PC-9 (cell line): ENCODE measurements around the gene MRPL40. TPM values are rescaled to one million over a fixed set of nuclear protein-coding genes. Genes with fewer than 3 reads are reported as not detected.

ENCODE experiments used
- BruUV-seq: library from RNA; stranded (reverse); fragments of 400-500 nt; replicated peaks from 2 replicates; lab custom pipeline; 2021; lab: Mats Ljungman, UMichigan
- CTCF ChIA-PET: fragments of 300-600 bp; sonication (Branson Sonifier 250); formaldehyde crosslinking; loops from one replicate; lab custom pipeline; 2022; ENCODE audit warnings: antibody characterized with exemption; lab: Charles Lee
- POLR2A ChIA-PET: fragments of 300-600 bp; sonication (Branson Sonifier 250); formaldehyde crosslinking; loops from one replicate; lab custom pipeline; 2022; ENCODE audit warnings: antibody characterized with exemption; ENCODE audit not compliant: unreplicated experiment; lab: Charles Lee
- DNase-seq, 2 experiments: peaks; one replicate each; pipeline versions ENCODE4 v3.0.0 to v3.0.0-alpha.2; 2015 to 2022; ENCODE audit warnings: mixed read lengths in 1 of 2
- H2AFZ ChIP-seq: fragments of 200-600 bp; sonication (generic); 2 replicates; pipeline ENCODE4 v1.8.1; 2017; ENCODE audit warnings: antibody characterized with exemption
- H3F3A ChIP-seq: fragments of 200-600 bp; sonication (generic); 2 replicates; pipeline ENCODE4 v1.8.1; 2017; ENCODE audit warnings: antibody characterized with exemption, mild to moderate bottlenecking, low read depth; ENCODE audit not compliant: insufficient read depth
- H3K27ac ChIP-seq: fragments of 200-600 bp; sonication (generic); 2 replicates; pipeline ENCODE4 v1.6.1; 2016; ENCODE audit warnings: mixed run types
- H3K27me3 ChIP-seq: fragments of 200-600 bp; sonication (generic); 2 replicates; pipeline ENCODE4 v1.6.1; 2016; ENCODE audit warnings: low read depth, mixed run types; ENCODE audit not compliant: insufficient read depth
- H3K36me3 ChIP-seq: fragments of 200-600 bp; sonication (generic); 2 replicates; pipeline ENCODE4 v1.6.1; 2016; ENCODE audit warnings: low read depth, mixed run types
- H3K4me1 ChIP-seq: fragments of 200-600 bp; sonication (generic); replicated peaks from 2 replicates; pipeline ENCODE4 v1.6.1; 2016; ENCODE audit warnings: mixed run types; ENCODE audit not compliant: insufficient read depth
- H3K4me2 ChIP-seq: fragments of 200-600 bp; sonication (generic); 2 replicates; pipeline ENCODE4 v1.6.1; 2017; ENCODE audit warnings: mixed run types
- H3K4me3 ChIP-seq: fragments of 200-600 bp; sonication (generic); 2 replicates; pipeline ENCODE4 v1.6.1; 2016; ENCODE audit warnings: mixed run types
- H3K79me2 ChIP-seq: fragments of 200-600 bp; sonication (generic); 2 replicates; pipeline ENCODE4 v1.6.1; 2017; ENCODE audit warnings: low read depth, mixed run types
- H3K9me2 ChIP-seq: fragments of 200-600 bp; sonication (generic); 2 replicates; pipeline ENCODE4 v1.8.1; 2017; ENCODE audit warnings: mild to moderate bottlenecking; ENCODE audit not compliant: insufficient read depth
- H3K9me3 ChIP-seq: fragments of 200-600 bp; sonication (generic); 2 replicates; pipeline ENCODE4 v1.8.1; 2016; ENCODE audit warnings: low read depth; ENCODE audit not compliant: insufficient read depth
- H4K20me1 ChIP-seq: fragments of 200-600 bp; sonication (generic); 2 replicates; pipeline ENCODE4 v1.8.1; 2017; ENCODE audit not compliant: insufficient read depth
- CTCF ChIP-seq: fragments of 200-600 bp; sonication (generic); conservative IDR thresholded peaks from 2 replicates; pipeline ENCODE4 v1.6.1; 2017; ENCODE audit warnings: mixed run types, antibody characterized with exemption, mild to moderate bottlenecking, moderate library complexity
- EZH2 ChIP-seq: fragments of 200-600 bp; sonication (generic); IDR thresholded peaks from 2 replicates; pipeline ENCODE4 v1.8.0; 2017; ENCODE audit warnings: antibody characterized with exemption, low read depth
- intact Hi-C: fragments of 100-400 bp; cut with micrococcal nuclease; formaldehyde crosslinking; loops from one replicate; pipeline ENCODE4 v1.10.0; 2022; ENCODE audit not compliant: unreplicated experiment
- total RNA-seq: library from RNA; stranded (reverse); gene quantifications from 2 replicates; pipeline ENCODE4 v1.2.3, GENCODE V29; 2021

Gene MRPL40
- total RNA-seq, 1 experiment from 2014 or later, result 25.1 TPM

GRCh38 chr22:19396561-19396933 lies 35.8 kb upstream of the MRPL40 start:
- ChIA-PET POLR2A (no interaction called here), CTCF (no interaction called here)
- BruUV-seq, result no TSS peak
- Histone ChIP-seq H3K79me2 (no peaks in the 10 kb centered on the region), H2AFZ (no peak overlapping the region), H3K9me2 (no peaks in the 10 kb centered on the region), H3K27me3 (no peaks in the 10 kb centered on the region), H3K36me3 (no peaks in the 10 kb centered on the region), H3K27ac (no peak overlapping the region), H4K20me1 (no peaks in the 10 kb centered on the region), H3K9me3 (no peaks in the 10 kb centered on the region), H3K4me3 (no peak overlapping the region), H3K4me2 (no peak overlapping the region), H3K4me1 (no peaks in the 10 kb centered on the region), H3F3A (no peaks in the 10 kb centered on the region)
- intact Hi-C loops, result loop anchor here (5.0 kb wide), 1 partner anchor 219 kb away; the partner anchor contains the start of gene SLC25A1
- no peak for DNase-seq
- no peak for TF ChIP-seq CTCF
- TF ChIP-seq EZH2, result no peak

DNA sequence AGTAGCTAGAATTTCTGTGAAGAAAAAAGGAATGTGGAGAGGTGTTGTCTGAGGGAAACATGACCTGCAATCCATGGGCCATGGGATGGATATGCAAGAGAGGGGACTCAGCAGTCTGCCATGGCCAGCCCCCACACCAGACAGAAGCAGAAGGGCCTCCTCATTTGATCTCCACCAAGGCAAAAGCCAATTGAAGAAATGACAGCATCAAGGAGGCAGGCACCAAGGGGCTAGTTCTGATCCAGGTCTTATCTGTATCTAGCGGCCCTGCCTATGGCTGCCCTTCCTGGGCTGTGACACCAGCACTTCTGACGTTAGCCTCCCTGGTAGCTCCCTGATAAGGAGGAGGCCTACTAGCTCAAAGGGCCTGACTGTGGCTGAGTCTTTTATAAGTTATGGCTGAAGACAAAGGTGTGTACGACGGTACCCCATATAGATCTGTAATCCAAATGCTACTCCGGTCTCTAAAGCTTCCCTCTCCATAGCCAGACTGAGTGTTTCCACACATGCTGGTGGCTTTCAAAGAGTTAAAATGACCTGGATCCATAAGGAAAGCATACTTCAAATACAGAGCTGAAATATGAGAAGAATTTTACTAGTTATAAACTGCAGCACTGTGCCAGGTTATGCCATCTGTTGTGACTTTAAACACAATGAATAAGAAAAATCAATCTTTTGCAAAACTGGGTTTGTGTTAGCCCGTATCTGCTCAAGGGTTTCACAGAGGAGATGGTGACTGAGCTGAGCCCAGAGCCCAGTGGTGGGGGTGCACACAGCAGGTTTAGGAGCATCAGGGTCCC lies 35.2 kb upstream of the MRPL40 start:
- H3K4me2 ChIP-seq, result no peak overlapping the region
- no peaks in the 10 kb centered on the region for H3K79me2 ChIP-seq
- no peaks in the 10 kb centered on the region for H3K9me3 ChIP-seq
- H3K36me3 ChIP-seq, result no peaks in the 10 kb centered on the region
- CTCF ChIA-PET, result no interaction called here
- POLR2A ChIA-PET, result no interaction called here
- no peaks in the 10 kb centered on the region for H3K9me2 ChIP-seq
- no peak for DNase-seq
- H3K27ac ChIP-seq, result no peak overlapping the region
- H3K4me3 ChIP-seq, result no peak overlapping the region
- TF ChIP-seq CTCF (no peak), EZH2 (no peak)
- no peak overlapping the region for H2AFZ ChIP-seq
- no peaks in the 10 kb centered on the region for H3F3A ChIP-seq
- no TSS peak for BruUV-seq
- H3K4me1 ChIP-seq, result no peaks in the 10 kb centered on the region
- H4K20me1 ChIP-seq, result no peaks in the 10 kb centered on the region
- H3K27me3 ChIP-seq, result no peaks in the 10 kb centered on the region
- intact Hi-C loops, result loop anchor here (5.0 kb wide), 1 partner anchor 220 kb away; the partner anchor contains the start of gene SLC25A1

DNA sequence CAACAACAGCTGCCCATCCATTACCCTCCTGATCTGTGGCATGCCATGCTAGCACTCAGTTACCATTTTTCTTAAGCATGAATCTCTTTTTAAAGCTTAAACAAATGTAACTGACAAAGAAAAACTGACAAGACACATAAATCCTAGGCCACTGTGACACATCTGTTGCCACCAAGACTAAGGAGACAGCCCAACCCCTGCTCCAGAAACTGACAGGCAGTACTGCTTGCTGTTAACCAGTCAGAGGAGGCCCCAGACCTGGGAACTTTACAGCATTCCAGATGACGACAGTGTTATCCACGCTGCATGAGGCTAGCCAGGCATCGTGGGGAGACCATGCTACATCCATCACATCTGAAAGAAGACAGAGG lies 34.6 kb upstream of the MRPL40 start:
- Histone ChIP-seq H3K9me2 (no peaks in the 10 kb centered on the region), H3K79me2 (no peaks in the 10 kb centered on the region), H3K27ac (no peak overlapping the region), H3K36me3 (no peaks in the 10 kb centered on the region; the same call in 1 of the 2 replicates), H2AFZ (no peak overlapping the region), H3F3A (no peaks in the 10 kb centered on the region), H3K9me3 (no peaks in the 10 kb centered on the region), H4K20me1 (no peaks in the 10 kb centered on the region), H3K27me3 (no peaks in the 10 kb centered on the region), H3K4me2 (no peak overlapping the region), H3K4me1 (no peaks in the 10 kb centered on the region), H3K4me3 (no peak overlapping the region)
- POLR2A ChIA-PET, result no interaction called here
- intact Hi-C loops, result loop anchor here (5.0 kb wide), 1 partner anchor 220 kb away; the partner anchor contains the start of gene SLC25A1
- CTCF ChIA-PET, result no interaction called here
- BruUV-seq, result no TSS peak
- DNase-seq, result no peak
- TF ChIP-seq EZH2 (no peak), CTCF (no peak)
